ENCODE measurements around the gene FAM120B.
"Not testable (repeated sequence)": the region's sequence is repeated elsewhere in the genome, so short reads cannot be mapped to it uniquely, and the experiment has no call there.

FAM120B gene, protein sequence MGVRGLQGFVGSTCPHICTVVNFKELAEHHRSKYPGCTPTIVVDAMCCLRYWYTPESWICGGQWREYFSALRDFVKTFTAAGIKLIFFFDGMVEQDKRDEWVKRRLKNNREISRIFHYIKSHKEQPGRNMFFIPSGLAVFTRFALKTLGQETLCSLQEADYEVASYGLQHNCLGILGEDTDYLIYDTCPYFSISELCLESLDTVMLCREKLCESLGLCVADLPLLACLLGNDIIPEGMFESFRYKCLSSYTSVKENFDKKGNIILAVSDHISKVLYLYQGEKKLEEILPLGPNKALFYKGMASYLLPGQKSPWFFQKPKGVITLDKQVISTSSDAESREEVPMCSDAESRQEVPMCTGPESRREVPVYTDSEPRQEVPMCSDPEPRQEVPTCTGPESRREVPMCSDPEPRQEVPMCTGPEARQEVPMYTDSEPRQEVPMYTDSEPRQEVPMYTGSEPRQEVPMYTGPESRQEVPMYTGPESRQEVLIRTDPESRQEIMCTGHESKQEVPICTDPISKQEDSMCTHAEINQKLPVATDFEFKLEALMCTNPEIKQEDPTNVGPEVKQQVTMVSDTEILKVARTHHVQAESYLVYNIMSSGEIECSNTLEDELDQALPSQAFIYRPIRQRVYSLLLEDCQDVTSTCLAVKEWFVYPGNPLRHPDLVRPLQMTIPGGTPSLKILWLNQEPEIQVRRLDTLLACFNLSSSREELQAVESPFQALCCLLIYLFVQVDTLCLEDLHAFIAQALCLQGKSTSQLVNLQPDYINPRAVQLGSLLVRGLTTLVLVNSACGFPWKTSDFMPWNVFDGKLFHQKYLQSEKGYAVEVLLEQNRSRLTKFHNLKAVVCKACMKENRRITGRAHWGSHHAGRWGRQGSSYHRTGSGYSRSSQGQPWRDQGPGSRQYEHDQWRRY

GRCh38 chr6:170306324-170307079, at the start of gene FAM120B:
FAM120B (plus strand) TSS chr6:170306758; CDS start chr6:170317391, 10,633 bp downstream.
- in situ Hi-C loops (cut with MboI; ENCODE audit: low sequenced_read_pairs), result no loop called here

- in situ Hi-C loops (cut with MboI; ENCODE audit: low sequenced_read_pairs), result no loop called here
Measured at GRCh38 chr6:170257376-170257775, 49.2 kb upstream of the FAM120B start.

GRCh38 chr6:170258407-170258806, 48.2 kb upstream of the FAM120B start:
- in situ Hi-C loops (cut with MboI; ENCODE audit: low sequenced_read_pairs), result no loop called here

DNA sequence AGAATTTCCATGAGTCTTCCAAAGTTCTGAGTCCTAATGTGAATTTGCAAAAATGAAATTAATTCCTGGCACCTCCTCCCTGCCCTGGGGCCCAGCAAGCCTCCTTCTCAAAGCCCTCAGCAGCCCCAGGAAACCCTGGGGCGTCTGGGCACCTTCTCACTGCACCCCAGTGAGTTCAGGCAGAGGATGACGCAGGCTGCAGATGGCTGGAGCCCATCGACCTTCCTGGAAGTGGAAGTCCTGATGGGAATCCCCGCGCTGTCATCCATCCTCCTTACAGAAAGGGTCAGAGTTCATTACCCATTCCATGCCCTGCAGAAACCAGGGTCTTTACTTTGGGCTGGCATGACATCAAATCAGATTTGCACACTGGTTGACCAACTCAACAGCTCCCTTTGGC, 47.3 kb upstream of the FAM120B start:
- in situ Hi-C loops (cut with MboI; ENCODE audit: low sequenced_read_pairs), result no loop called here

GRCh38 chr6:170260686-170261085, 45.9 kb upstream of the FAM120B start:
- in situ Hi-C loops (cut with MboI; ENCODE audit: low sequenced_read_pairs), result no loop called here

DNA sequence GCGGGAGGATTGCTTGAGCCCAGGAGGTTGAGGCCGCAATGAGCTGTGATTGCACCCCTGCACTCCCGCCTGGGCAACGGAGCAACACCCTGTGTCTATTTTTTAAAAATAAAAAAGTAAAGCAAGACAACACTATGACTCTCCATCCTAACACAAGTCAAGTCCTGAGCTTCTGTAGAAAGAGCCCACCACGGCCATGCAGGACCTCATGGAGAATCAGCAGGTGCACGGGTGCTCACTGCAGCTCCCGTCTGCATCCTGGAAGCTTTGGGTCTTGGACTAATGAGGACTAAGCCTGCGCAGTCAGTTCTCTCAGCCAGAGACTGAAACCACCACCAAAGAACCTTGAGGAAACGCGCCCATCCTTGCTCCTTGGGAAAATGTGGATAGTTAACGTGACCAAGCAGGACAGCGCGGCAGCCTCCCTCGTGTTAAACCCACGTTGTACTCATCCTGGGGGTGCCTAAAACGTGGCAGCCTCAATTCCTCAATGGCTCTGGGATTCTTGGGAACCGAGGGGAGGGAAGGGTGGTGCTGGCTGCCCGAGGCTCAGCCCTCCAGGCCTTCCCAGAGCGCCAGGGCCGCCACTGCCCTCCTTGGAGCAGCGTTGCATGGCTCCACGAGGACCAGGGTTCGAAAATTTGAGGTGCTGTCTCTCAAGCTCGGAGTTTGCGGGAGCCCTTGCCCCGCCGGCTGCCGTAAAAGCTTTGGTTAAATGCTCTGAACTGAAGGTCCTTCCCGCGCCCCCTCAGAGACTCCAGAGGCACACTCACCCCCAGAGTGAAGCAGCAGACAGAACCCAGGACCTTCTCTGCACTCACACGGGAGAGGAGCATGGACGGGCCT, 44.7 kb upstream of the FAM120B start:
- in situ Hi-C loops (cut with MboI; ENCODE audit: low sequenced_read_pairs), result no loop called here

DNA sequence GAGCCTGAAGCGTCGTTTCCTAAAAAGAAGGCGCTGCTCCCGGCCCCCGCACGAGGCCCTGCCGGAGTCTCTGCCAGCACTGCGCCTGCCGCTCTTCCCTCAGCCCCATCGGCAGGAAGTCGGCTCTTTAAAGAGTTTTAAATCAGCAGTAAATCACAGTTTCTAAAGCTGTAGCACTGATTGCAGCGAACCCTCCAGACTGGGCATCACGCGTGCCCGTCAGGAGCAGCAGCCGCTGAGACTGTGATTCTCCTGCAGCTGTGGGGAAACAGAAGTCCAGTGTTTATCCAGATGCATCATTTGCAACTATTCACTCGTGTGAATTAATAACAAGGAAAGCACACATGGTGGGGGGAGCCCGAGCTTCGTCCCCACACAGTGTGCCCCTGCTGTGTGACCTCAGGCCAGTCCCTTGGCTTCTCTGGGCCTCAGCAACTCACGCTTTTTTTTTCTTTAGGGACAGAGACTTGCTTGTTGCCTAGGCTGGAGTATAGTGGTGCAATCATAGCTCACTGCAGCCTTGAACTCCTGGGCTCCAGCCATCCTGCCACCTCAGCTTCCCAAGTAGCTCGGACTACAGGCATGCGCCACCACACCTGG, 44.0 kb upstream of the FAM120B start:
- in situ Hi-C loops (cut with MboI; ENCODE audit: low sequenced_read_pairs), result no loop called here

- in situ Hi-C loops (cut with MboI; ENCODE audit: low sequenced_read_pairs), result no loop called here
Measured at GRCh38 chr6:170263410-170263809, 43.1 kb upstream of the FAM120B start.

- in situ Hi-C loops (cut with MboI; ENCODE audit: low sequenced_read_pairs), result no loop called here
Measured at GRCh38 chr6:170264086-170264485, 42.5 kb upstream of the FAM120B start.

- in situ Hi-C loops (cut with MboI; ENCODE audit: low sequenced_read_pairs), result not testable (repeated sequence)
Measured at GRCh38 chr6:170264644-170265043, 41.9 kb upstream of the FAM120B start.

DNA sequence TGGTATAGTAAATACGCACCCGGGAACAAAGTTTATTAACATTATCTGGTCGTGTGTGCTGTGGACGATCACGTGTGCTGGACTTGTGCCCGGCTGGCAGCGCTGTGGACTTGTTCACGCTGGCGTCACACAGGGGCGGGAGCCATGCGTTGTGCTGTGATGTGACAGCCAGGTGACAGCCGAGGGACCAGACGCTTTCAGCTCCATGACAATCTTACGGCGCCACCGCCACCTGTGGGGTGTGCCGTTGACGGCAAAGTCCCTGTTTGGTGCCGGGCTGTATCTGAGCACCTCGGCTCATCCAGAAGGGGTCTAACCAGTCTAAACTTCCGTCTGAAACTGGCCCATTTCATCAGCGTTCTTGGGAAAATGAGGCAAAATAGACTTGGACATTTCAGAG, 40.9 kb upstream of the FAM120B start:
- in situ Hi-C loops (cut with MboI; ENCODE audit: low sequenced_read_pairs), result no loop called here

DNA sequence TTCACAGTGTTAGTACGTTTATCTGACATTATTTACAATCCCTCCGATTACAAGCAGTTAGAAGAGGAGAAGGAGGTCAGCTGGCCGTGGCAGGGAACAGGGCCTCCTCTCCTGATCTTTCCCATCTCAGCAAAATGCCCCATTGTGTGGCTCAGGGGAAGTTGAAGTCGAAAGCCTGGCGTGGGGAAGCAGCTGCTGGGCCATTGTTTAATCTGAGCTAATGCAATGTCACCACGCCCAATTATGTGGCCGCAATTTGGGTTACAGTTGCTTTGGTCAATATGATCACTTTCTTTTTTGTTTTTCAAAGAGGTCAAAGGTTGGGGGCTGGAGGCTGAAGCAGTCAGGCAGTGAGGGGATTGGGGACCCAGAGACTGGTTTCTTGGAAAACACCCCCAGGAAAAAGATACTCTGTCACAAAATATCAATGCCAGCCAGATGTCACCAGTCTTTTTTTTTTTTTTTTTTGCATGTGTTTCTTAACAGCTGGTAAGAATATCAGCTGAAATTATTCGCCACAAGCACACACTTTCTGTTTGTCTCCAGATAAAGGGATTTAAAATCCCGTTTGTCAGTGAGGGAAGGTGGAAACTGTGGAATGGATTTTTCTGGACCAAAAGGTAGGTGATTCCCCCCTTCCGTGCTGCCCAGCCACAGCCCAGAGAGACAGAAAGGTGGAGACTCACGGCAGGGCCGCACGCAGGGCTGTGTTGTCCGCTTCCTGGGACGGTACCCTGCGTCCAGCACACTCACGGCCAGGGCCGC, 40.3 kb upstream of the FAM120B start:
- in situ Hi-C loops (cut with MboI; ENCODE audit: low sequenced_read_pairs), result no loop called here

DNA sequence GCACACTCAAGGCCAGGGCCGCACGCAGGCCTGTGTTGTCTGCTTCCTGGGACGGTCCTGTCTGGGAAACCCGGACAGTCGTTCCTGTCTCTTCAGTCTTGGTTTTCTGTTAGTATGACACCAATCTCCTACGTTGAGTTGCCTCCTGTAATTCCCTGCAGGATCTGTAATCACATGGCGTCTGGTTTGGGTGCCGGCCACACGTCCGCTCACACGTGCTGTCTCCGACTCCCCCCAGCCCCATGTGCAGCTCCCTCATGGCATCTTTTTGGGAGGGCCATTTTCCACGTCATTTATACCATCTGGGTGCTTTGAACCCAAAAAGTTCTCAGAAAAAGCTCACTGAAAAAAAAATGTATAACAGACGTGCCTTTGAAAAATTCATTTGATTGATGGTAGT, 38.9 kb upstream of the FAM120B start:
- in situ Hi-C loops (cut with MboI; ENCODE audit: low sequenced_read_pairs), result no loop called here

DNA sequence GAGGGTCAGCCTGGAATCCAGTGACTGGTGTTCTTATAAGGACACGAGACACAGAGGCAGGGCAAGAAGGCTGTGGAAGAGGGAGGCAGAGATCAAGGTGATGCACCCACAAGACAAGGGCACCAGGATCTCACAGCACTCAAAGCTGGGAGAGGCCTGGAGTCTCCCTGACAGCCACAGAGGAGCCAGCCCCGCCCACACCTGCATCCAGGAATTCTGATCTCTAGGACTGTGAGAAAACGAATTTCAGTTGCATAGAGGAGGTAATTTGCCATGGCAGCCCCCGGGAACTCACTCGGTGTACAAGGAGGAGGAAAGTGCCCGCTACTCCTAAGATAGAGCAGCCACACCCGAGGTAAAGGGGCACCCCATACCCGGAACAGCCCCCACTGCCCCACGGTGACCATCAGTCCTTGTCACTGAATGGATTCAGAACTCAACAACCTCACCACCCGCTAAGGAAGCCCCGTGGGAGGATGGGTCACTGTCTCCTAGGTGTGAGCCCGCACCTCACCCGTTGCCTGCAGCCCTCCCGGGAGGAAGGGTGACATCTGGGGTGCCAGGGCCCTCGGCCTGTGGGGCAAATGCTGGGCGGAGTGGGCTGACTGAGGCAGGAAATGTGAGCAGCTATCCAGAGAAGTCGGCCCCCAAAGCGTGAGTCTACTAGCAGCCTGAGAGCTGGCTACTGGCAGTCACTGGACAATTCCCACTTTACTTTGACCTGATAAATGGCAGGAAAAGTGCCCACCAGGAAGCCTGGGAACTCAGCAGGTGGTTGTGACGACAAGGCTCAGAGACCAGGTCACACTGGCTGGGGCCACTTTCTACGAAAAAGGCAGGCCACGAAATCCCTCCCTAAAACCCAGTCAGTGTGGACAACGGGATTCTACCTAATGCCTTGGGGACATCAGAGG, 38.1 kb upstream of the FAM120B start:
- in situ Hi-C loops (cut with MboI; ENCODE audit: low sequenced_read_pairs), result no loop called here

GRCh38 chr6:170269151-170269845, 37.3 kb upstream of the FAM120B start:
- in situ Hi-C loops (cut with MboI; ENCODE audit: low sequenced_read_pairs), result no loop called here

DNA sequence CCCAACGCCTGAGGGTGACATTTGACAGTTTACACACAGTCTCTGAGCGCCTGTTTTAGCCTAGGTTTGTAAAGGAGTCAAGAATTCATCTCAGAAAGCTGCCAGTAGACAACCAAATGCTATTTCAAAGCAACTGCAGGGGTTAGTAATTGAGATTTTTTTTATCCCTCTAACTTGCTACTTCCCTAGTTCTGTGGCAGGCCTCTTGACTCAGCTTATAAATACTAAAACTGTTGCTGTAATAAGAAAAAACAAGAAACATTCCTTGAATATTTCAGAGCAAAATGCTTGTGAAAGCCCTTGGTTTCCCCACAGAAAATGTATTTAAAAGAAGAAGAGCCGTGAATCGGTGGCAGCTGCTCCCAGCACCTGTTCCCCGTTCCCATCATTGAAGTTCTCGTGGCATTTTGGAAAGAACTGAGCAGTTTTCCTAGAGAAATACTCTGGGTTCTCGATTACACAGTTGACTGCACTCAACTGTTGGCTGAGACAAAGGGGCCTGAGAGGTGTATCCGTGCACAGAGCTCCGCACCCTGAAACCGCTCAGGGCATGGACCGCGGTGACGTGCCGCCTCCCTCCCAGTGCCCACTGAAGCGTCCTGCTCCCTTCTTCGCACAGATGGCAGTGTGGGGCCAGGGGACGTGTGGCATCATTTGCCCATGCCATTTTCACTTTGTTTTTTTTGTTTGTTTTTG, 36.6 kb upstream of the FAM120B start:
- in situ Hi-C loops (cut with MboI; ENCODE audit: low sequenced_read_pairs), result no loop called here
